Immature natural killer cell (primary cell): ENCODE data around the gene GPR37L1. TPM values are rescaled to one million over a fixed set of nuclear protein-coding genes. Genes with fewer than 3 reads are reported as not detected.
A peak's percentile ranks its signal among the peaks of the same experiment; 100 is the strongest.

Source experiments
- DNase-seq, 3 donors: peaks; one replicate each; pipeline ENCODE4 v3.0.0; 2022; ENCODE audit warnings: mixed read lengths in 1 of 3
- H3K27ac Mint-ChIP-seq, 6 donors: one replicate each; pipeline ENCODE4 v1.8.0; 2020; ENCODE audit warnings: mixed read lengths in 6 of 6, mild to moderate bottlenecking in 5 of 6, inconsistent platforms in 4 of 6, moderate library complexity in 3 of 6
- H3K27me3 Mint-ChIP-seq, 3 donors: one replicate each; pipeline ENCODE4 v1.8.0; 2020 to 2021; ENCODE audit warnings: low read depth in 3 of 3, mild to moderate bottlenecking in 3 of 3, mixed read lengths in 3 of 3, moderate library complexity in 3 of 3, inconsistent platforms in 1 of 3
- H3K36me3 Mint-ChIP-seq, 3 donors: one replicate each; pipeline ENCODE4 v1.8.0; 2020; ENCODE audit warnings: mixed read lengths in 3 of 3, inconsistent platforms in 2 of 3, mild to moderate bottlenecking in 2 of 3
- H3K4me1 Mint-ChIP-seq, 2 donors: one replicate each; pipeline ENCODE4 v1.8.0; 2020; ENCODE audit warnings: inconsistent platforms in 2 of 2, mild to moderate bottlenecking in 2 of 2, mixed read lengths in 2 of 2, moderate library complexity in 1 of 2
- H3K4me3 Mint-ChIP-seq, 5 donors: one replicate each; pipeline ENCODE4 v1.8.0; 2020; ENCODE audit warnings: mild to moderate bottlenecking in 5 of 5, mixed read lengths in 5 of 5, inconsistent platforms in 3 of 5, moderate library complexity in 3 of 5
- H3K9me3 Mint-ChIP-seq, 6 donors: one replicate each; pipeline ENCODE4 v1.8.0; 2020; ENCODE audit warnings: mild to moderate bottlenecking in 6 of 6, mixed read lengths in 6 of 6, inconsistent platforms in 4 of 6, moderate library complexity in 3 of 6
- polyA plus RNA-seq, 3 donors: library from polyadenylated mRNA; unstranded; fragments of 300-500 nt; fragmentation: Illumina TruSeq; gene quantifications; one replicate each; pipeline ENCODE4 v1.2.3, GENCODE V29; 2021

GPR37L1 gene
- polyA plus RNA-seq, result under 1 TPM in 2 of 3 donors, not detected in 1; 0.10 to 0.16 TPM

- H3K27me3 Mint-ChIP-seq, result peaks cover 4 to 13% (median 7%) of the 10 kb centered on the region in 3 donors
- H3K4me3 Mint-ChIP-seq, result no peak within 1 kb of the TSS
- H3K4me1 Mint-ChIP-seq, result peaks cover 0 to 3% of the 10 kb centered on the region in 2 donors
- DNase-seq, result no peak
- no peaks in the 10 kb centered on the region for H3K36me3 Mint-ChIP-seq
- no peaks in the 10 kb centered on the region for H3K9me3 Mint-ChIP-seq
- H3K27ac Mint-ChIP-seq, result no peak within 1 kb of the TSS
These were observed at the start of gene GPR37L1 for GRCh38 chr1:202122639-202123335. Gene GPR37L1, plus strand, starts transcription at chr1:202122917. Its CDS starts 47 bp downstream, at chr1:202122964.

- H3K36me3 Mint-ChIP-seq, result no peaks in the 10 kb centered on the region
- H3K4me1 Mint-ChIP-seq, result no peaks in the 10 kb centered on the region
- H3K9me3 Mint-ChIP-seq, result no peaks in the 10 kb centered on the region
- peaks cover 0 to 3% (median 2%) of the 10 kb centered on the region in 3 donors for H3K27me3 Mint-ChIP-seq
- H3K4me3 Mint-ChIP-seq, result no peak overlapping the region
- H3K27ac Mint-ChIP-seq, result no peak overlapping the region
- no peak for DNase-seq
These were observed 49.5 kb upstream of the GPR37L1 start for GRCh38 chr1:202073206-202073605.

- no peak for DNase-seq
- Mint-ChIP-seq H3K4me1 (no peaks in the 10 kb centered on the region), H3K27ac (peak overlapping the region in 1 of 6 donors; percentile 35), H3K27me3 (peaks cover 0 to 3% (median 2%) of the 10 kb centered on the region in 3 donors), H3K4me3 (no peak overlapping the region), H3K36me3 (no peaks in the 10 kb centered on the region), H3K9me3 (no peaks in the 10 kb centered on the region)
These were observed 47.7 kb upstream of the GPR37L1 start for GRCh38 chr1:202074985-202075384.

- Mint-ChIP-seq H3K4me1 (no peaks in the 10 kb centered on the region), H3K36me3 (no peaks in the 10 kb centered on the region), H3K27me3 (peaks cover 0 to 3% (median 2%) of the 10 kb centered on the region in 3 donors), H3K9me3 (no peaks in the 10 kb centered on the region), H3K27ac (no peak overlapping the region), H3K4me3 (no peak overlapping the region)
- no peak for DNase-seq
These were observed 47.3 kb upstream of the GPR37L1 start for GRCh38 chr1:202075389-202075788.

- no peaks in the 10 kb centered on the region for H3K4me1 Mint-ChIP-seq
- H3K9me3 Mint-ChIP-seq, result no peaks in the 10 kb centered on the region
- no peaks in the 10 kb centered on the region for H3K36me3 Mint-ChIP-seq
- no peak overlapping the region for H3K27ac Mint-ChIP-seq
- no peak overlapping the region for H3K4me3 Mint-ChIP-seq
- no peak for DNase-seq
- H3K27me3 Mint-ChIP-seq, result peaks cover 0 to 3% (median 2%) of the 10 kb centered on the region in 3 donors
These were observed 46.6 kb upstream of the GPR37L1 start for GRCh38 chr1:202076050-202076511.

GRCh38 chr1:202078241-202078640 is 44.5 kb upstream of the GPR37L1 start:
- no peak overlapping the region for H3K27ac Mint-ChIP-seq
- H3K9me3 Mint-ChIP-seq, result no peaks in the 10 kb centered on the region
- no peak overlapping the region for H3K4me3 Mint-ChIP-seq
- no peaks in the 10 kb centered on the region for H3K36me3 Mint-ChIP-seq
- H3K27me3 Mint-ChIP-seq, result peaks cover 0 to 3% (median 1%) of the 10 kb centered on the region in 3 donors
- H3K4me1 Mint-ChIP-seq, result no peaks in the 10 kb centered on the region
- DNase-seq, result no peak

- H3K4me3 Mint-ChIP-seq, result no peak overlapping the region
- H3K36me3 Mint-ChIP-seq, result no peaks in the 10 kb centered on the region
- no peaks in the 10 kb centered on the region for H3K9me3 Mint-ChIP-seq
- peaks cover 0 to 1% (median 0%) of the 10 kb centered on the region in 3 donors for H3K27me3 Mint-ChIP-seq
- H3K4me1 Mint-ChIP-seq, result no peaks in the 10 kb centered on the region
- DNase-seq, result no peak
- H3K27ac Mint-ChIP-seq, result no peak overlapping the region
These were observed 40.7 kb upstream of the GPR37L1 start for GRCh38 chr1:202081992-202082391.

GRCh38 chr1:202084791-202085681 is 37.7 kb upstream of the GPR37L1 start:
- DNase-seq, result no peak
- Mint-ChIP-seq H3K9me3 (no peaks in the 10 kb centered on the region), H3K27me3 (peaks cover 2 to 3% (median 2%) of the 10 kb centered on the region in 3 donors), H3K4me1 (no peaks in the 10 kb centered on the region), H3K36me3 (no peaks in the 10 kb centered on the region), H3K27ac (no peak overlapping the region), H3K4me3 (no peak overlapping the region)

- no peak overlapping the region for H3K27ac Mint-ChIP-seq
- peaks cover 2 to 3% (median 3%) of the 10 kb centered on the region in 3 donors for H3K27me3 Mint-ChIP-seq
- H3K36me3 Mint-ChIP-seq, result no peaks in the 10 kb centered on the region
- H3K4me1 Mint-ChIP-seq, result no peaks in the 10 kb centered on the region
- no peak for DNase-seq
- no peak overlapping the region for H3K4me3 Mint-ChIP-seq
- no peaks in the 10 kb centered on the region for H3K9me3 Mint-ChIP-seq
These were observed 36.9 kb upstream of the GPR37L1 start for GRCh38 chr1:202085682-202086373.

GRCh38 chr1:202086579-202087350 is 36.0 kb upstream of the GPR37L1 start:
- Mint-ChIP-seq H3K4me1 (no peaks in the 10 kb centered on the region), H3K9me3 (no peaks in the 10 kb centered on the region), H3K36me3 (no peaks in the 10 kb centered on the region), H3K27me3 (peaks cover 2 to 6% (median 4%) of the 10 kb centered on the region in 3 donors), H3K27ac (no peak overlapping the region), H3K4me3 (no peak overlapping the region)
- no peak for DNase-seq

- no peak overlapping the region for H3K27ac Mint-ChIP-seq
- DNase-seq, result no peak
- no peaks in the 10 kb centered on the region for H3K4me1 Mint-ChIP-seq
- H3K9me3 Mint-ChIP-seq, result no peaks in the 10 kb centered on the region
- no peak overlapping the region for H3K4me3 Mint-ChIP-seq
- no peaks in the 10 kb centered on the region for H3K36me3 Mint-ChIP-seq
- H3K27me3 Mint-ChIP-seq, result peaks cover 3 to 9% (median 3%) of the 10 kb centered on the region in 3 donors
These were observed 34.5 kb upstream of the GPR37L1 start for GRCh38 chr1:202088206-202088605.

- Mint-ChIP-seq H3K27me3 (peaks cover 3 to 9% (median 3%) of the 10 kb centered on the region in 3 donors), H3K4me3 (no peak overlapping the region), H3K4me1 (no peaks in the 10 kb centered on the region), H3K27ac (no peak overlapping the region), H3K36me3 (no peaks in the 10 kb centered on the region), H3K9me3 (no peaks in the 10 kb centered on the region)
- no peak for DNase-seq
These were observed 31.7 kb upstream of the GPR37L1 start for GRCh38 chr1:202090994-202091393.

GRCh38 chr1:202093858-202094257 is 28.9 kb upstream of the GPR37L1 start:
- H3K36me3 Mint-ChIP-seq, result no peaks in the 10 kb centered on the region
- no peaks in the 10 kb centered on the region for H3K4me1 Mint-ChIP-seq
- DNase-seq, result no peak

More at GRCh38 chr1:202093858-202094257, 28.9 kb upstream of the GPR37L1 start:
- Mint-ChIP-seq H3K4me3 (no peak overlapping the region), H3K9me3 (no peaks in the 10 kb centered on the region), H3K27ac (no peak overlapping the region), H3K27me3 (peaks cover 1 to 9% (median 6%) of the 10 kb centered on the region in 3 donors)
